Right lobe of liver (tissue), 4 donors: Measurements from ENCODE around the gene GRB7.

Experiments used
- POLR2A ChIP-seq: fragments of 450-650 bp; IDR thresholded peaks from one replicate; pipeline ENCODE4 v1.6.1; 2017; ENCODE audit warnings: antibody characterized with exemption, mild to moderate bottlenecking
- TF ChIP-seq, protein P1 (sequence below), 4 donors: fragments of 200-600 bp in 3 of 4; fragments of 450-650 bp in 1 of 4; IDR thresholded peaks; one replicate each; pipeline versions ENCODE4 v1.5.1 to v1.8.0; 2016 to 2022; ENCODE audit warnings: antibody characterized with exemption in 4 of 4, mild to moderate bottlenecking in 2 of 4
- donor health status: DM: no; HTN: no; CAD: no.
- donor health status: DM: no; HTN: no; CAD: no.
- donor health status: DM: no; HTN: yes; CAD: no.

GRCh38 chr17:39700148-39700987, 37.4 kb upstream of the GRB7 start:
- TF ChIP-seq, protein P1, sequence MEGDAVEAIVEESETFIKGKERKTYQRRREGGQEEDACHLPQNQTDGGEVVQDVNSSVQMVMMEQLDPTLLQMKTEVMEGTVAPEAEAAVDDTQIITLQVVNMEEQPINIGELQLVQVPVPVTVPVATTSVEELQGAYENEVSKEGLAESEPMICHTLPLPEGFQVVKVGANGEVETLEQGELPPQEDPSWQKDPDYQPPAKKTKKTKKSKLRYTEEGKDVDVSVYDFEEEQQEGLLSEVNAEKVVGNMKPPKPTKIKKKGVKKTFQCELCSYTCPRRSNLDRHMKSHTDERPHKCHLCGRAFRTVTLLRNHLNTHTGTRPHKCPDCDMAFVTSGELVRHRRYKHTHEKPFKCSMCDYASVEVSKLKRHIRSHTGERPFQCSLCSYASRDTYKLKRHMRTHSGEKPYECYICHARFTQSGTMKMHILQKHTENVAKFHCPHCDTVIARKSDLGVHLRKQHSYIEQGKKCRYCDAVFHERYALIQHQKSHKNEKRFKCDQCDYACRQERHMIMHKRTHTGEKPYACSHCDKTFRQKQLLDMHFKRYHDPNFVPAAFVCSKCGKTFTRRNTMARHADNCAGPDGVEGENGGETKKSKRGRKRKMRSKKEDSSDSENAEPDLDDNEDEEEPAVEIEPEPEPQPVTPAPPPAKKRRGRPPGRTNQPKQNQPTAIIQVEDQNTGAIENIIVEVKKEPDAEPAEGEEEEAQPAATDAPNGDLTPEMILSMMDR (IDR thresholded peaks at IDR 0.05), result no peak
- TF ChIP-seq POLR2A, result no peak
